ENCODE results near the gene SIL1. TPM values are rescaled to one million over a fixed set of nuclear protein-coding genes. Genes with fewer than 3 reads are reported as not detected.
"Not testable (repeated sequence)": the region's sequence is repeated elsewhere in the genome, so short reads cannot be mapped to it uniquely, and the experiment has no call there.

The SIL1 gene
- total RNA-seq, 2 donors from 2014 or later = 69.9 to 75.6 TPM

DNA sequence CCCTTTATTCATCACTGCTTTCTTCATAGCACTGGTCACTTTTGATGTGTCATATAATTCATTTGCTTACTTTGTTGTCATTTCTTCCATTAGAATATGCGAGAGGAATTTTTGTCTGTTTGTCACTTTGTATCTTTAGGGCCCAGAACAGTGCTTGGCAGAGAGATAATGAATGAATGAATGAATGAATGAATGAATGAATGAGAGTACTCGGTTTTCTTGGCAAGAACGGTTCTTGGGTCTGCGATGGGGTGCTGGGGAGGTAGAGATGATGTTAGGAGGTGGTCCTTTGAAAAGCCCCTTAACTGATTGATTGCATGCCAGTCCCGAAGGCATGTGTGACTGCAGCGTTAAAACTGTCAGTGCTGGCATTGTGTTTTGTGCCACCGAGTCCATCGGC, 270.6 kb downstream of the SIL1 start:
- no peak for DNase-seq (ENCODE audit: low spot score)
- TF ChIP-seq CTCF (IDR thresholded peaks at IDR 0.05) (no peak), POLR2AphosphoS5 (IDR thresholded peaks at IDR 0.05) (no peak), POLR2A (IDR thresholded peaks at IDR 0.05) (no peak)
- no peak overlapping the region for H3K4me3 ChIP-seq
- no peaks in the 10 kb centered on the region for H3K27me3 ChIP-seq (replicated peaks; ENCODE audit: insufficient read depth)
- H3K27ac ChIP-seq = no peak overlapping the region
- H3K36me3 ChIP-seq = peaks cover 8 to 20% of the 10 kb centered on the region in 2 donors
- no peaks in the 10 kb centered on the region for H3K9me3 ChIP-seq
- H3K4me1 ChIP-seq (replicated peaks) = no peaks in the 10 kb centered on the region
- WGBS = 48% methylated on average over 8 of the region's 8 CpGs
- intact Hi-C loops (cut with DNase I) = no loop called here

GRCh38 chr5:138926688-138927448, 271.3 kb downstream of the SIL1 start:
- Histone ChIP-seq H3K4me3 (no peak overlapping the region), H3K27me3 (replicated peaks; ENCODE audit: insufficient read depth) (no peaks in the 10 kb centered on the region), H3K4me1 (replicated peaks) (no peaks in the 10 kb centered on the region), H3K27ac (no peak overlapping the region), H3K9me3 (no peaks in the 10 kb centered on the region), H3K36me3 (peaks cover 8 to 18% of the 10 kb centered on the region in 2 donors)
- no peak for DNase-seq (ENCODE audit: low spot score)
- WGBS = 89% methylated on average over 16 of the region's 16 CpGs
- intact Hi-C loops (cut with DNase I) = no loop called here
- TF ChIP-seq CTCF (IDR thresholded peaks at IDR 0.05) (no peak), POLR2AphosphoS5 (IDR thresholded peaks at IDR 0.05) (no peak), POLR2A (IDR thresholded peaks at IDR 0.05) (no peak)

GRCh38 chr5:138926257-138926656, 271.9 kb downstream of the SIL1 start:
- Histone ChIP-seq H3K9me3 (no peaks in the 10 kb centered on the region), H3K27ac (no peak overlapping the region), H3K4me3 (no peak overlapping the region), H3K36me3 (peaks cover 8 to 17% of the 10 kb centered on the region in 2 donors), H3K4me1 (replicated peaks) (no peaks in the 10 kb centered on the region), H3K27me3 (replicated peaks; ENCODE audit: insufficient read depth) (no peaks in the 10 kb centered on the region)
- TF ChIP-seq POLR2AphosphoS5 (IDR thresholded peaks at IDR 0.05) = no peak
- TF ChIP-seq POLR2A (IDR thresholded peaks at IDR 0.05) = no peak
- TF ChIP-seq CTCF (IDR thresholded peaks at IDR 0.05) = no peak
- WGBS = 96% methylated on average over 11 of the region's 11 CpGs
- intact Hi-C loops (cut with DNase I) = no loop called here
- no peak for DNase-seq (ENCODE audit: low spot score)

GRCh38 chr5:138925090-138925635, 273.0 kb downstream of the SIL1 start:
- intact Hi-C loops (cut with DNase I) = no loop called here
- TF ChIP-seq POLR2AphosphoS5 (IDR thresholded peaks at IDR 0.05) (no peak), CTCF (IDR thresholded peaks at IDR 0.05) (no peak), POLR2A (IDR thresholded peaks at IDR 0.05) (no peak)
- peaks cover 5 to 8% of the 10 kb centered on the region in 2 donors for H3K36me3 ChIP-seq
- no peak overlapping the region for H3K27ac ChIP-seq
- H3K4me1 ChIP-seq (replicated peaks) = no peaks in the 10 kb centered on the region
- H3K27me3 ChIP-seq (replicated peaks; ENCODE audit: insufficient read depth) = no peaks in the 10 kb centered on the region
- DNase-seq (ENCODE audit: low spot score) = no peak
- 94% methylated on average over 12 of the region's 12 CpGs for WGBS
- no peak overlapping the region for H3K4me3 ChIP-seq
- no peaks in the 10 kb centered on the region for H3K9me3 ChIP-seq

DNA sequence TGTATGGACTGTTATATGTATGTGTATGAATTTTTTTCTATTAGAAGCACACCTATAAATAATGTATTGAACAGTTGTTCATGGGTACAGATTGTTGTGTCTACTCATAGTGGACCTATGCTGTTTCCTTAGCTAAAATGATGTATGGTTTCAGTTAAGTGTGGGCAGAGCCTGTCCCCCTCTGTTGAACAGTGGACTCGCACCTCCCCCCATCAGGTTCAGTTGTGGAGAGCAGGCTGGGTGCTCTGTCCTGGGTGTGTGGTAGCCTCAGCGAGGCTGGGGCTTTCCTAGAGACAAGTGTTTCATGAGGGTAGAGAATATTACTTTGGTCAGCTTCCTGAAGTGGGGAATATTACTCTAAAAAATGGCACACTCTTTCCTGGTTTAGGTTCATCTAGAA, 275.7 kb downstream of the SIL1 start:
- TF ChIP-seq POLR2AphosphoS5 (IDR thresholded peaks at IDR 0.05) (no peak), CTCF (IDR thresholded peaks at IDR 0.05) (no peak)

GRCh38 chr5:138921362-138921761, 276.8 kb downstream of the SIL1 start:
- intact Hi-C loops (cut with DNase I); DNase-seq (ENCODE audit: low spot score); H3K4me1 ChIP-seq (replicated peaks); H3K9me3 ChIP-seq; H3K27me3 ChIP-seq (replicated peaks; ENCODE audit: insufficient read depth); H3K4me3 ChIP-seq; H3K27ac ChIP-seq; H3K36me3 ChIP-seq: not testable (repeated sequence)
- 85% methylated on average over 2 of the region's 2 CpGs for WGBS

More for the DNA sequence above, 275.7 kb downstream of the SIL1 start:
- intact Hi-C loops (cut with DNase I) = no loop called here
- no peaks in the 10 kb centered on the region for H3K4me1 ChIP-seq (replicated peaks)
- no peak overlapping the region for H3K27ac ChIP-seq
- DNase-seq (ENCODE audit: low spot score) = no peak
- H3K27me3 ChIP-seq (replicated peaks; ENCODE audit: insufficient read depth) = no peaks in the 10 kb centered on the region
- no peak overlapping the region for H3K4me3 ChIP-seq
- WGBS = 96% methylated on average over 2 of the region's 2 CpGs
- no peaks in the 10 kb centered on the region for H3K9me3 ChIP-seq
- peaks cover 0 to 5% of the 10 kb centered on the region in 2 donors for H3K36me3 ChIP-seq
